ENCODE data around the gene PRR14.
"Not testable (repeated sequence)": the region's sequence is repeated elsewhere in the genome, so short reads cannot be mapped to it uniquely, and the experiment has no call there.

PRR14 gene

DNA sequence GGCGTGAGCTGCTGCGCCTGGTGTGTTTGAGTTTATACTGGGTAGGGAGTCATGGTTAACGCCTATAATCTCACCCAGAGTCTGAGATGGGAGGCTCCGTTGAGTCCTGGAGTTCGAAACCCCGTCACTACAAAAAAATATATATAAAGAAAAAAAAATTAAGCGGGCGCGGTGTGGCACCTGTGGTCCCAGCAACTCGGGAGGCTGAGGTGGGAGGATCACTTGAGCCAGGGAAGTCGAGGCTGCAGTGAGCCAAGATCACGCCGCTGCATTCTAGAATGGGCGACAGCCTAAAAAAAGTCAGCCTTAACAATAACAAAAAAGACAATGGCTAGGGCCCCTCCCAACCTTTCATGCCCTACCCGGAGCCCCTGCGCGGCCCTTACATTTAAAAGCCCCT lies 17.2 kb upstream of the PRR14 start:
- no peak for DNase-seq

DNA sequence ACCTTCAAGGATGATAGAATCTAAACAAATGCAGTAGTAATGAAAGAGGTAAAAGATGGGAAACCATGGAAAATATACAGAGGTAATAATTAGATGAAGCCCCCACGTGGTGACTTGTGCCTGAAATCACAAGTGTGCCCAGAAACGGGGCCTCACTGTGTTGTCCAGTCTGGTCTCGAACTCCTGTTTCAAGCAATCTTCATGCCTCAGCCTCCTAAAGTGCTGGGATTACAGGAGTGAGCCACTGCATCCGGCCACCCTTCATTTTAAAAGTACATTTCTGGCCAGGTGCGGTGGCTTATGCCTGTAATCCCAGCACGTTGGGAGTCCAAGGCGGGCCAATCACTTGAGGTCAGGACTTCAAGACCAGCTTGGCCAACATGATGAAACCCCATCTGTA lies 14.2 kb upstream of the PRR14 start:
- DNase-seq: no peak

DNA sequence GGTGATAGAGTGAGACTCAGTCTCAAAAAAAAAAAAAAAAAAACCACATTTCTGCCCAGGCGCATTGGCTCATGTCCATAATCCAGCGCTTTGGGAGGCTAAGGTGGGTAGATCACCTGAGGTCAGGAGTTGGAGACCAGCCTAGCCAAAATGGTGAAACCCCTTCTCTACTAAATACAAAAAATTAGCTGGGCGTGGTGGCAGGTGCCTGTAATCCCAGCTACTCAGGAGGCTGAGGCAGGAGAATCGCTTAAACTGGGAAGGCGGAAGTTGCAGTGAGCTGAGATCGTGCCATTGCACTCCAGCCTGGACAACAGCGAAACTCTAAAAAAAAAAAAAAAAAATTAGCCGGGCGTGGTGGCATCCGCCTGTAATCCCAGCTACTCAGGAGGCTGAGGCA lies 13.6 kb upstream of the PRR14 start:
- not testable (repeated sequence) for DNase-seq

GRCh38 chr16:30637944-30638343 lies 12.8 kb upstream of the PRR14 start:
- peak in 2 of 3 experiments; percentile 5 to 65 for DNase-seq

DNA sequence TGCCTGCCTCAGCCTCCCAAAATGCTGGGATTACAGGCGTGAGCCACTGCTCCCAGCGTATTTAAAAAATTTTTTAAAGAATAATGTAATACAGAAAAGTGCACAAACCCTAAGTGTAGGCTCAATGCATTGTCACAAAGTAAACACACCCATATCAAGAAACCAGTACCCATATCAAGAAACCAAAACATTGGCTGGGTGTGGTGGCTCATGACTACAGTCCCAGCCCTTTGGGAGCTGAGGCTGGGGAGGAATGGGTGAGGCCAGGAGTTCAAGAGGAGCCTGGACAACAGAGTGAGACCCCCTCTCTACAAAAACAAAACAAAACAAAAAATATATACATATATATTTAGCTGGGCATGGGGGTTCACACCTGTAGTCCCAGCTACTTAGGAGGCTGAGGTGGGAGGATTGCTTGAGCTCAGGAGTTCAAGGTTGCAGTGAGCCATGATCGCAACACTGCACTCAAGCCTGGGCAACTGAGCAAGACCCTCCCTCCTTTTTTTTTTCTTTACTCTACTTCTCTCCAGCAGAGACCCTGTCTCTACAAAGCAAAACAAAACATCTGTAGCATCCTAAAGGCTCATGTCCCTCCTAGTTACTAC lies 9.3 kb upstream of the PRR14 start:
- no peak for DNase-seq

DNA sequence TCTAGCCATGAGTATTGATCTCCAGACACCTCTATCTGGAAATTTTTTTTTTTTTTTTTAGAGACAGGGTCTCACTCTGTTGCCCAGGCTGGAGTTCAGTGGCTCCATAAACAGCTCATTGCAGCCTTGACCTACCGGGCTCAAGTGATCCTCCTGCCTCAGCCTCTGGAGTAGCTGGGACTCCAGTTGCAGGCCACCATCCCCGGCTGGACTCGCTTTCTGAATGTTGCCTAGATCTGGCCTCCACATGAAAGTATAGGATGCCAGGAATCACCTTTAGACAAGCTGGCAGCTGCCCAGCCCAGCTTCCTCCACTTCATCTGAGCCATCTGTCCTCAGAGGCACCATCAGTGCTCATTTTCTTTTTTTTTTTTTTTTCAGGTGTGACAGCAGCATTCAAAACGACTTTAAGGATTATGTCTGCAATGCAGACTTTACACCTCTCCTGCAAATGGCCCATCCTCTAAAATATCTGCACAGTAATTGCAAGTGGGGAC lies 6.4 kb upstream of the PRR14 start:
- DNase-seq: no peak

DNA sequence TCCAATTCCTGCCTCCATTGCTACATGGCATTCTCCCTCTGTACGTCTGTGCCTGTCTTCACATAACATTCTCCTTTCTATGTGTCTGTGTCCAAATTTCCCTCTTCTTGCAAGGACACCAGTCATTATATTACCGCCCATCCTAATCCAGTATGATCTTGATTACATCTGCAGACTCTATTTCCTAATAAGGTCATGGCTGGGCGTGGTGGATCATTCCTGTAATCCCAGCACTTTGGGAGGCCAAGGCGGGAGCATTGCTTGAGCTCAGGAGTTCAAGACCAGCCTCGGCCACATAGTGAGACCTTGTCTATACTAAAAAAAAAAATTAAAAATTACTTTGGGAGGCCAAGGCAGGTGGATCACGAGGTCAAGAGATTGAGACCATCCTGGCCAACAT lies 5.0 kb upstream of the PRR14 start:
- no peak for DNase-seq

- no peak for DNase-seq
Observed at GRCh38 chr16:30647274-30647571, 3.5 kb upstream of the PRR14 start.

DNA sequence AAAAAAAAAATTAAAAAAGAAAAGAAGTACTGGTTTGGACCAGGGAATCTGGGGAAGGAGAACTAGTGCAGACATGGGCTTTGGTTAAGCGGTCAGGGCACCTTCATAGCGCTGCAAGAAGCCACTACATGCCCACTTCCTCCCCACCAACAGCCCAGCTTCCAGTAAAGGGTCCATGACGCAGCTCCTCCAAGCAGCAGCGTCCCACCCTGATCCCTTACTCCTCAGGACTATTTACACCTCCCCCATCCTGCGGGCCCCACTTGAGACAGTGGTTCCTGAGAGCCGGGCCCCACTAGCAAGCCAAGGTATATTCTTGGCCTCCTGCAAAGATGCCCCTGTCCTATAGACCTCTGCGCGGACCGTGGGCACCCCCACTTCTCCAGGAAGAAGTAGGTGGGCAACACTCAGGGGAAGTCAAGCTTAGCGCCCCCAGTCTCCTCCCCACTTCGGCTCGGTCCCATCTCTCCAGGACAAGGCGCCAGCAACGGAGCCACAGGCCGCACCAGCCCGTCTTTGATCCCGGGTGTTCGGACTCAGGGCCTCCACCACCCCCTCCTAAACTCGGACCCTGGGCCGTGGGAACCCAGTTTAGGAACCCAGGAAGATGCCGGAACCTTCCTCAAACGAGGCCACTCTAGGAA lies 913 bp upstream of the PRR14 start:
- no peak for DNase-seq

DNA sequence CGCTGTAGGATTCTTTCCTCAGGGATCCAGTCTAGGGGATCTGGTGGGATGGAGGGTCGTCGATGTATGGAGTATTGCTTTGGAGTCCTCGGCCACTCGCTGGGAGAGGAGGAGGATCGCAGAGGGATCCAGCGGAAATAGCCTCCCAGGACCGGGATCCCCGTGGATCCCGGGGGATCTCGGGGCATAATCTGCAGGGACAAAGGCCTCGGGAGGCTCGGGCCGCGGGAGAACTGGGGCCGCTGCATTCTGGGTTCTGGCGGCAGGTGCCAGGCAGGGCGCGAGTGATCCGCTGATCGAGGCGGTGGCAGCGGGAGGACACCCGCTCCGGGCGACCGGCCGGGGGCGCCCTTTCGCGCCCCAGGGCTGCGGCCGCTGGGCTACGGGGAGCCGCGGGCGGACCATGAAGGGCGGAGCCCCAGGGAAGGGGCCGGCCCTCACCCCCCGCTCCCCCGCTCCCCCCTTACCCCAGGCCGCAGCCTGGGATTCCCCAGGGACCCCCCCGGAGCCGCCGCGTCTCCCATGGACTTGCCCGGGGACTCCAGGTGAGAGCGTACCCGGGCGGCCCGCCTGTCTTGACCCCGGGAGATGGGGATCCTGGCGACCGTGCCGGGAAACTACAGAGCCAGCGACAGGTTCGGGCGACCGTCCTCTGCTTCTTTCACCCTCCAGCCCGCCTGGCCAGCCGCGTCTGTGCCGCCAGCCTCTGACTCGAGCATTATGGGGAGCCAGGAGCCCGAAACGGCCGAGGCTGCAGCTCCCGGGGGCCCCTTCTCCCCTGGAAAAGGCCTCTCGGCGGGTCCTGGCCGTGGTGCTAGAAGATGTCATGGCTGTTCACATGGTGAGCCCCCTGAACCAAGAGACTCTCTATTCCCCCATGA lies 604 bp downstream of the PRR14 start:
- peak; percentile 23 to 78 (median 73) for DNase-seq

- no peak for DNase-seq
Observed at GRCh38 chr16:30652005-30652296, 1.2 kb downstream of the PRR14 start.

DNA sequence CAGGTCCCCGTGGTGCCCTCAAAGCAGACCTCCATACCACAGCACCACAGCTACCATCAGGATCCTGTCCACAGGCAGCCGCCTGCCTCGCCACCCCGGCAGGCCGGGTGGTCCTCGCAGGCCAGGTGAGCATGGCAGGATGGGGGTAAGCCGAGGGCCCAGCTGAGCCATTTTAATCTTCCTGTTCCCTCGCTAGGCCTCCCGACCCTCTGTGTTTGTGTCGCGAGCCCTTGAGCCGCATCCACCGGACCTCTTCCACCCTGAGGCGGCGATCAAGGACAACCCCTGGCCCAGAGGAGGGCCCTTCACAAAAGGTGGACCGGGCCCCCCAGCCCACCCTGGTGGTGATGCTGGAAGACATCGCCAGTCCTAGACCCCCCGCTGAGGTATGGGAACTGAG lies 2.0 kb downstream of the PRR14 start:
- DNase-seq: no peak

- DNase-seq: no peak
Observed at GRCh38 chr16:30654856-30655255, 4.1 kb downstream of the PRR14 start.

DNA sequence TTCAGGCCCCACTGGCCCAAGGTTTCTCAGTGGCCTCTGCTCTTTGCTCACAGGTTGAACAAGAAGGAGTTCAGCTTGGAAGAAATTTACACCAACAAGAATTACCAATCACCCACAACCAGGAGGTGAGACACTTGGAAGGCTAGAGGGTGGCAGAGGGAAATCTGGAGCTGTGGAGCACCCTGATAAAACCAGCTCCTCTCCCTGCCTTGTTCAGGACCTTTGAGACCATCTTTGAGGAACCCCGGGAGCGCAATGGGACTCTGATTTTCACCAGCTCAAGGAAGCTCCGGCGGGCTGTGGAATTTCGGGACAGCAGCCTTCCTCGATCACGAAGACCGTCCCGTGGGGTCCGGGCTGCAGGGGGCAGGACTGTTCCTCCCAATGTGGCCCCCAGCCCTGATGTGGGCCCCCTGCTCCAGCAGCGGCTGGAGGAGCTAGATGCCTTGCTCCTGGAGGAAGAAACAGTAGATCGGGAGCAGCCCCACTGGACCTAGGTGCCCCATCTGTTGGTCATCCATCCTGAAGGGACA lies 5.1 kb downstream of the PRR14 start:
- no peak for DNase-seq

- DNase-seq: no peak
Observed at GRCh38 chr16:30656388-30656787, 5.6 kb downstream of the PRR14 start.

DNA sequence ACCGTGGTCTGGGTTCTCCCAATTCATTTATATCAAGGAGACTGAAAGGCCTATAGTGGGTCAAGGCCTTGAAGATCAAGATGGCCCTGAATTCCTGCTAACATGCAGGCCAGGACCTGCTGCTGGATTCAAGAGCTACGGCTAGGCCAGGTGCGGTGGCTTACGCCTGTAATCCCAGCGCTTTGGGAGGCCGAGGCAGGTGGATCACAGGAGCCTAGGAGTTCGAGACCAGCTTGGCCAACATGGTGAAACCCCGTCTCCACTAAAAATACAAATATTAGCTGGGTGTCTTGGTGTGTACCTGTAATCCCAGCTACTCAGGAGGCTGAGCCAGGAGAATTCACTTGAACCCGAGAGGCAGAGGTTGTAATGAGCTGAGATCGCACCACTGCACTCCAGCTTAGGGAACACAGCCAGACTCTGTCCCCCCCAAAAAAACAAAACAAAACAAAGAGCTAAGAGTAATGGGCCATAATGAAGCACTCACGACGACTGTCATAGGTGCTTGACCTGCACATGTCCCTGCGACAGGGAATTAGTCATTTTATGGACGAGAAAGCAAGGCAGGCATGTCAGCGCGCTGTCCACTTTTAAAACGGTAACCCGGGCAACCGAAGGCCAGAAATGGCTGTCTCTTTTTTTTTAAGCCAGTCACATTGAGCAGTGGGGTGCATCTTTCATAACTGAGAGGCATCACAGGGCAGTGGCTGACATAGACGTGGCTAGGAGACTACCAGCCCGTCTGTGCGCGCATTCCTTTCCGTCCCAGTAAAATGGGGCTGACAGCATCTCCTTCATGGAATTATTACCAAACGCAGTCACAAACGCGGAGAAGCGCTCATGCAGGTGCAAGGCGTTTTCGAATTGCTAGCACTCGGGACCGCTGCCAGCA lies 6.5 kb downstream of the PRR14 start:
- peak in 1 of 3 experiments; percentile 88 for DNase-seq

- DNase-seq: peak; percentile 97 to 100 (median 100)
Observed at GRCh38 chr16:30657866-30658730, 7.3 kb downstream of the PRR14 start, which contains the start of gene FBRS. FBRS (plus strand) TSS chr16:30658431; CDS start chr16:30659519, 1,088 bp downstream.

- DNase-seq: peak; percentile 86 to 99 (median 96)
Observed at GRCh38 chr16:30658731-30659506, 8.2 kb downstream of the PRR14 start.

- DNase-seq: peak in 1 of 3 experiments; percentile 38
Observed at GRCh38 chr16:30659507-30660423, 9.0 kb downstream of the PRR14 start.

Measured in NCI-H1417 (cell line).